NCI-H774 (cell line): ENCODE measurements around the gene TMEM271.

Experiments used
- DNase-seq: peaks from one replicate; lab custom pipeline; 2025; lab: John Stamatoyannopoulos, UW

TMEM271 gene

DNA sequence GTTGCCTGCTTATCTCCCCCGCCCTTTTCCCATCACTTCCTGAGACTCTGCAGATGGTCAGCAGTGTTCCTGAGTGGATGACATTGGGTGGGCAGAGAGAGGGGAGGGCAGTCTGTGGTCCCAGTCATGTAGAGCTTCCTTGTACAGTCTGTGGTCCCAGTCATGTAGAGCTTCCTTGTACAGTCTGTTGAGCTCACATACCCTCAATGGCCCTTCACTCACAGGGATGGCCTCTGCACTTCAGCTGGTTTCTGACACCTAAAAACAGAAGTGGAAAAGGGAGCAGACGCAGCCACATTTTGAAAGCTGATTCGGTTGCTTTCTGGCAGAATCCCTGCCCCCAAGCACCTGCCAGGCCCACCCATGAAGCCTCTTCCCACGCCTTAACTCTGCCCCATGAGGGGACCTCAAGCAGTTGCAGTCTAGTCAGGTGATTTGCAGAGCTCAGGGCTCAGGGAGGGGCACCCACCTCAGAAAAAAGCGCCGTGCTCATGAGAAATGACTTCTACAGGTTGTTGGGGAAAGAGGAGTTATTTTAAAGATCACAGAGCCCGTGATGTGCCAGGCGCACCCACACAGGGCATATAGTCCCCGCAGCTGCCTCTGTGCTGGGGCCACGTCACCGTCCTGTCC lies 3.6 kb upstream of the TMEM271 start:
- no peak for DNase-seq

DNA sequence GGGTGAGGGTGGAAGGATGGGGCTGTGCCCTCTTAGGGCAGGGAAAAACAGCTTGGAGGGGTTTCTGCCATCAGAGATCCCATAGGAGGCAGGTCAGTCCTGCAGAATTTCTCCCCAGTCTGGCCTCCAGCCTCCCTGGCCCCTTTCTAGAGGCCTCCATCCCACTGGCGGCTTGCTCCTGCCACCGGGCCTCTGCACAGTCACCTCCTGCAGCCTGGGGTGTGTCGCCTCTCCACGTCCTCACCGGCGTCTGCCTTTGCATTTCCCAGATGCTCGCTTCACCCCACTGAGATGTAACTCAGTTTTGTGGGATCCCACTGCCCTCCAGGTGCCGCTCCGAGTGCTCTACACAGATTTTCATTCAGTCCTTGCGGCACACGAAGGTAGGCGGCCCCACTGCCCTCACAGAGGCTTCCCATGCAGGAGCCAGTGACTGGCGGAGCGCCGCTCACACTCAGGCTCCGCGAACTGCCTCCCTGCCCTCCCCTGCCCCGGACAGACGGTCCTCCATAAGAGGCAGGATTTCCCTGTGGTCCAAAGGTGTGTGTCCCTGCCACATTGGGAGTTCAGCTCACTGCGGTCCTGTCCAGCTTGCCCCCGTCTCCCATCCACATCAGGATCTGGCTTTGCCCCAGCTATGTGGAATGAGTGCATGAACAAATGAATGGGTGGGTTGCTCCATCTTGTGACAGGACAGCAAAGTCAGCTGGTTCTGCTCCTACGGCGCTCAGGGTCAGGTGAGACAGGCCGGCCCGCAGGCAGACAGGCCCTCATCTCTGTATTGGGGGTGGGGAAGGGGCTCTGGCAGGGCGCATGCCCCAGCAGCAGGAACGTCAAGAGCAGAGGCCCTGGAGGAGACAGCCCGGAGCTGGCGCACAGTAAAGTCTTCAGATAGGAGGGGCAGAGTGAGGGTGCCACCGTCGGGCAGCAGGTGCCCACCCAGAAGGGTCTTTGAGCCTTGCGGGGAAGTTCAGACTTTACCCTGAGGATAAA lies 2.7 kb upstream of the TMEM271 start:
- no peak for DNase-seq

DNA sequence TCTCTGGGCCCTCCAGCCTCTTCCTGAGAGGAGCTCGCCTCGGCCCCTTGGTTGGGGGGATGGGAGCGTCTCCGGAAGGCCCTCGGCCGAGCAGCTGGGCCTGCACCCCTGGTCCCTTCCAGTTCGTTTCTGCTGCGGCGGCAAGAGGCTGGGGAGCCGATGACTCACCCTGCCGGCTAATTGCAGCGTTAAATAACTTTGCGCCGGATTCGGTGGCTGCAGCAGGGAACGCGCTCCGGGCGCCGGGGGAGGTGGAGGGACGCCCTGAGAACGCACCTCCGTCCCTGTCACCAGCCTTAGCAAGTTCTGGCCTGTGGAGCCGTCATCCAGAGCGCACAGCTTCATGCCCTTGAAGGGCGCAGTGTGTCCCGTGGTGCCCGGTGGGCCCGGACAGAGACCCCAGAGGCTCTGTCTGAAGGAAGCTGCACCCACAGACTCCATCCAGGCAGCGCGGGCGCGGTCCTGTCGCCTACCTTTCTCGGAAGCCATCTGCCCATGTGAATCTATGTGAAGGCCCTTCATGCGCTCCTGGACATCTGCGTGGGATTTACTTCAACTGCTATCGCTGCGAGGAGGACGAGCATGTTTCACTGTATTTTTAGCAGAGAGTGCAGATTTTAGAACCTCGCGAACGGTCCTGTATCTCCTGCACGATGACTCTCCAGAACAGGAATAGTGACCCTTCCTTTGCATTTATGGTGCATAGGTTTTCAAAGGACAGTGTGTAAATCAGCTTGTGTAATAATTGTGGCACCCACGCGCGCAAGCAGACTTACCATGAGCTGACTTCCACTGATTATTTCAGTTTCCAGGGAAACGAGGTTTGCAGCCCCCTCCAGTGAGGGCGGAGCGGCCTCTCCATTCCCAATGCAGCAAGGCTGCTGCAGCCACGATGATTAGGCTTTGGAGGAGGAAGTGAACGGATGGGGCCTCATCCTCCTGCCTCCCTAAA lies 1.7 kb upstream of the TMEM271 start:
- DNase-seq = no peak

DNA sequence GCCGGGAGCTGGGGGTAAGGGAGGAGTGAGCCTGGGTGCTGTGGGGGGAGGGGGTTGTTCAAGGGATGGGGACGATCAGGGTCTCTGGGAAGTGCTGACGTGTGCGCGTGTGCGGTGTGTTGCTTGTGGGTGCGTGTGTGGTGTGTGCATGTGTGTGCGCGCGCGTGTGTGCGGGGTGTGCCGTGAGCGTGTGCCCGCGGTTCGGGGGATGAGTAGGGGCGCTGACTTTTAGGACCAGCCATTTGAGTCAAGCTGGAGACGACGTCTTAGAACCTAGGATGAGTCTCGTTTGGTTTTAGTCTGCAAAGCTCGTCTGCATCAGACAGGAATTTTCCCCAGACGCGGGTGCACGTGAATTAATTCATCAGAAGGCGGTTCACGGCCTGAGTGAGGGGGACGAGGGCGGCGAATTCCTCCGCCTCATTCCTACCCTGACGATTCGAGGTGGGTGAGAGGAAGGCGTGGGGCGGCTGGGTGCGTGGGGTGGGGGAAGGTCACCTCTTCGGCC lies 950 bp upstream of the TMEM271 start:
- DNase-seq = no peak

DNA sequence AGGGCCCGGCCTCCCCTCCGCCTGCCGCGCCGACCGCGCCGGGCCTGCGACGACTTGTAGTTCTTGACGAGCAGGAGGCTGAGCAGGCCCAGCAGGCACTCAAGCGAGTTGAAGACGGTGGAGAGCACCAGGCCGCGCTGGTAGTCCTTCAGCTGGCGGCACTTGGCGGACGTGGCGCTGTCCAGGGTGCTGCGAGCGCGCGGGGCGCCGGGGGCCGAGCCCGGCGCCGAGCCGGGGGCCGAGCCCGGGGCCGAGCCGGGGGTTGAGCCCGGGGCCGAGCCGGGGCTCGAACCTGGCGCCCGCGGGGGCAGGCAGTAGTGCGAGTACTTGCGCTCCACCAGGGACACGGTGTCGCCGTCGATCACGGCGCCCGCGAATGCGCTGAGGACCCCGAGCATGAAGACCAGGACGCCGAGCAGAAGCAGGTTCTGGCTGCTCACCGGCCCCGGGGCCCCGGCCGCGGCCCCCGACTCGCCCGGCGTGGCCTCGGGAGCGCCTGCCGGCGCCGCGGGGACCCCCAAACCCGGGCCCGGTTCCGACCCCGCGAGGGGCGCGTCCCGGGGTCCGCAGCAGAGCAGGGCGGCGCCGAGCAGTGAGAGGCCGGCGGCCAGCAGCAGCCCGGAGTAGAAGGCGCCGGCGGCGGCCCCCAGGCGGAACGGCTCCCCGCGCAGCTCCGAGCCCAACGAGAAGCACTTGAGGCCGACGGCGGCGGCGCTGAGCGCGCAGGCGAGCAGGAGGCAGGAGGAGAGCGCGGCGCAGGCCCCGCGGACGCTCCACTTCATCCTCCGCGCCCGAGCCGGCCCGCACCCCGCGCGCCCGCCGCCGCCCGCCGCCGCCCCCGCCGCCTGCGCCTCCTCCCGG lies 584 bp downstream of the TMEM271 start:
- no peak for DNase-seq

DNA sequence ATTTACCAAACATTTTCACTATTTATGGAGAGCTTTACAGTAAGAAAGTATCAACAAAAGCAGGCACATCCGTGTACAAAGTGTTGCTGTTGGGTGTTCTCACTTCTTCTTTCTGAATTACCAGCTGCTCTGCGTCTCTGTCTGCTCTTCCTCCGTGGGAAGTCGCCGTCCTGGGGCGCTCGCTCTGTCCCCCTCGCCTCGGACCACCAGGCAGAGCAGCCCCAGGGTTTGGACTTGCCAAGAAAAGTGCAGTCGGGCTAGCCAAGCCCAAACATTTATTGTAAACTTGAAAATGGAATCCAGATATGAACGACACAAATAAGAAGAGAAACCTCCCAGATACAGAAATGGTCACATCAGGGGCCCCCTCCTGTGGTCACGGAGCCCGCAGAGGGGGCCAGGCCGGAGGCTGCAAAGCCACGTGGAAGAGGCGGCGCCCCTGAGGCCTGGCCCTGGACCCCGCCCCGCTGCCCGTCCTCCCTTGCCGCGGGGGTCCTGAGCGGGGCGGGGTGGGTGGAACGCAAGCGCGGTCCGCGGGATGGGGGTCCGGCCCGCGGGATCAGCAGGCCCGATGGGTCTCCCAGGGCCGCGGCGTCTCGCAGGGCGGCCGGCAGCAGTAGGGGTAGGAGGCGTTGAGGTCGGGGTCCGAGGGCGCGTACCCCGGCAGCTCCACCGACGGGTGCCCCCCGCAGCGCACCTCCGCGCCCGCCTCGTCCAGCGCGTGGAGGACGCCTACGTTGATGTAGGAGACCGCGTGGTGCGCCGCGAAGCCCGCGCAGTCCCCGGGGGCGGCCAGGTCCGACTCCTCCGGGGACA lies 1.5 kb downstream of the TMEM271 start:
- DNase-seq = no peak

DNA sequence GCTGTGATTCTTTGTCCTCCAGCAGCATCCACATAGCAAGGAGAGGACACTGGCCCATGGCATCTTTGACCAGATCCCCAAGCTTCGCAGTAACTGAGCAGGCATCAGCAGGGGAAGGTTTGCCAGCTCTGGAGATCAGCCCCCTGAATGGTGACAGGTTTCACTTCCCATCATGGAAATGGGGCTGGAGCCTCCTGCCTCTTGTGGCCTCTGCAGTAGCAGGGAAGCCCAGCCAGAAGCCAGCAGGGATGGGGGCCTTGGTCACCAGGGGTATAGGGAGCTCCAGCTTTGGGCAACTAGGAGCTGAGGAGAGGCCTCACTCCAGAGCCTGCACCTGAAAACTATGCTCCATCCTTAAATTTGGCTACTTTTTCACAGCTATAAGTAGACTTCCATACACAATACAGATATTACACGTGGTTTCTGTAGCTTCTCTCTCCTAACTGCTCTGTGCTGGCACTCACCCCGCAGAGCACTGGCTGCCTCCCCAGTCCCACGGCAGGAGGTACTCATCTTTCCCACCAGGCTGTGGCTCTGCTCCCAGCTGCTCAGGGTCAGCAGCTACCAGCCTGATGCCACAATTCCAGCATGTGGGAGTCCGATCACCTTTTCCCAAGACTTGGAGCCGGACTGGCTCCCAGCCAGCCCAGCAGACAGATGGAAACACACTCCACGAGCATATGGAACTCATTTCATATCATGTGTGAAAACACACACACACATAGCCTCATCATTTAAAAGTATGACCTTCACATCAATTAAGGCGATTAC lies 2.8 kb downstream of the TMEM271 start:
- DNase-seq = no peak

DNA sequence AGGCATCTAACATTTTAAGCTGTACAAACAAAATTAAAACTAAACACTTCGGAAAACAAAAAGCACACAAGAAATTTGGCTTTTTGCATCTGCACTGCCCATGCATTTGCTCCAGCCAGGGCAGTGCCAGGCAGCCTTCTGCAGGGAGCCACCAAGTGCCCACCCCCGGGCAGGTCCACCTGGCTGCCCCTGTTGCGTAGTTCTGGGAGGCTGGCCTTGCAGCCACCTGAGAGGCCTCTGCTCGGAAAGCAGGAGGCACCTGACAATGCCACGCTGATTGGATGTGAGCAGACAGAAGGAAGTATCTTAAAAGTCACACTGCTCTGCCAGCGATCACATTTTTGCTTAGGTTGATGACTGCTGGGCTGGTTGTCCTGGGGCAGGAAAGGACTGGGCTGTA lies 3.5 kb downstream of the TMEM271 start:
- no peak for DNase-seq

DNA sequence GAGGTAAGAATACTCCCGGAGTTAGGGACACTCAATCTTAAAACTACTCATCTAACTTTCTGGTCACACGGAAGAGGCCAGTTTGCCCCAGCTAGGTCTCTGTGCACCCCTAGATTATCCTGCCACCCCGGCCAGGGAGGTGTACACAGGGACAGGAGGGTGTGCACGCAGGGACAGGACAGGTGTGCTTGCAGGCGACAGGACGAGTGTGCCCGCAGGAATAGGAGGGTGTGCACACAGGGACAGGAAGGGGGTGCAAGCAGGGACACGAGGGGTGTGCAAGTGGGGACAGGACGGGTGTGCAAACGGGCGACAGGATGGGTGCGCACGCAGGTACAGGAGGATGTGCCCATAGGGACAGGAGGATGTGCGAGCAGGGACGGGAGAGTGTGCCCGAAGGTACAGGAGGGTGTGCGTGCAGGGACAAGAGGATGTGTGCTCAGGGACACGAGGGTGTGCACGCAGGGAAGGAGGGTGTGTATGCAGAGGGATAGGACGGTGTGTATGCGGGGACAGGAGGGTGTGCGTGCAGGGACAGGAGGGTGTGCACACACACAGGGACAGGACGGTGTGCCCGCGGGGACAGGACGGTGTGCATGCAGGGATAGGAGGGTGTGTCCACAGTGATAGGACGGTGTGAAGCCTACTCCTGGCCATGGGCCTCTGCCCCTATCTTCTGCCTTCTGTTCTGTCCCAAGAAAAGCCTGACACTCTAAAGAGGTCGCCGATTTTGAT lies 4.1 kb downstream of the TMEM271 start:
- no peak for DNase-seq

DNA sequence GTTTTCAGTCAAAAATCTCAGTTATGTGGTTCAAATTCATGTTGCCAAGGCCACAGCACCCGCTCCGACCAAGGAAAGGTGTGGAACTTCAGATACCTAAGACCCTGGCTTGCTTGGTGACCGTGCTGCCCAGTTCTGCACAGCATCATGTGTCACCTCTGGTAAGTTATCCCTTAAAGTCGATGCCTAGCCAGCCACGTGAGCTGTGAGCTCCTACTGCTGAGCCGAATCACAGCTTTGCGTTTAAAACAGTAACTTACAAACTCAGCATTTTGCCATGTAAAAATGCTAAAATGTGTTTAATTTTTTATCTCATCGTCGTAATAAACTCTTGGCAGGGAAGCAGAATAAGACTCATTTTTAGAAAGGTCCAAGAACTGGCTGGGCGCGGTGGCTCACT lies 5.3 kb downstream of the TMEM271 start:
- no peak for DNase-seq

DNA sequence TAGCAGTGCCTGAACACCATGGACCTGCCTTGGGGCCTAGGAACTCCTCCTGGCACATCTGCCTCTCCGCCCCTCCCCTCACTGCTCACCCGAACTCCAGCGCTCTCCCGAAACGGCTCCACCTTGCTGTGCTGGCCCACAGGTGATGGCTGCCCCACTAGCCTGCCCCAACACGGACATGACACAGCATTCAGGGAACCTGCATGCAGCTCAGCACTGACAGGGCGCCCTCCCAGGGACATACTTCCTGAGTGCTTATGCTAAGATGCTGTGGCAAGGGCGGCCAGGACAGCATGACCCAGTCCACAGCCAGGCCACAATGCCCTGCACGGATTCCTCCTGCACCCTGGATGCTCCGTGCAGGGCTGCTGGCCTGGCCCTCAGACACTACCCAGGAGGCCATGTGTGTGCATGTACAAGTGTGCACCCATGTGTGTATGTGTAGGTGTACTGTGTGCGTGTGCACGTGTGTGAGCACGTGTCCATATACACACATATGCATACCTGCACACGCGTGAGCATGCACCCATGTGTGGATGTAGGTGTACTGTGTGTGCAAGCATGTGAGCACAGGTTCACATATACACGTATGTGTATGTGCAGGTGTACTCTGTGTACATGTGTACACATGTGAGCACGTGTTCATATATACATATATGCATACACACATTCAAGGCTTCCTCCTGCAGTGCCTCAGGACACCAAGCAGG lies 6.0 kb downstream of the TMEM271 start:
- DNase-seq = no peak

DNA sequence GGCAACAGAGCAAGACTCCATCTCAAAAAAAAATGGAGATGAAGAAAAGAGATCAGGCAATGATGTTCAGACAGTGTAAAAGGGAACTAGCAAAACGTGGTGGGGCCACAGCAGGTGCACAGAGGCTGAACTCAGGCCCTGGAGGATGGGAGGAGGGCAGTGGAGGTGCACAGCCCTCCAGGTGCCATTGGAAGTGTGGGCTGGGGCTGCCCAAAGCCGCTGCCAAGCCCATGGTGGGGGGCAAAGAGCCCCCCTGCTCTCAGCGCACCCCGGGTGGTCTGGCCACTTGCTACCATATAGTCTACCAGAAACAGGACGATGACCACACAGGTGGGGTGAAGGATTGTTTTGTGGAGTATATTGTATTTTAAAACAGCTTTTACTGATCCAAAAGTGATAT lies 7.1 kb downstream of the TMEM271 start:
- DNase-seq = no peak

DNA sequence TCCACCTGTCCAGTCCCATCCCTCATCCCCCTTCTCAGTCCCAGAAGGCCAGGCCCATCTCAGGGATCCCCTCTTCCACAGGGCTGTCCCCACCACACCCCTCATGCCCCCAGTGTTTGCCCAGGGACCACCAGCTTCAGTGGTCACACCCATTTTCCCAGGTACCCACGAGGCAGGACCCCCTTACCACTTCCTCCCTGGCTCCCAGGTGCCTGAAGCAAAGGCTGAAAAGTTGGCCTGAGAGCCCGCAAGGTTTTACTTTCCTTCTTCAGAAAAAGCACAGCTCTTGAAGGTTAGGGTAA lies 7.8 kb downstream of the TMEM271 start:
- no peak for DNase-seq

DNA sequence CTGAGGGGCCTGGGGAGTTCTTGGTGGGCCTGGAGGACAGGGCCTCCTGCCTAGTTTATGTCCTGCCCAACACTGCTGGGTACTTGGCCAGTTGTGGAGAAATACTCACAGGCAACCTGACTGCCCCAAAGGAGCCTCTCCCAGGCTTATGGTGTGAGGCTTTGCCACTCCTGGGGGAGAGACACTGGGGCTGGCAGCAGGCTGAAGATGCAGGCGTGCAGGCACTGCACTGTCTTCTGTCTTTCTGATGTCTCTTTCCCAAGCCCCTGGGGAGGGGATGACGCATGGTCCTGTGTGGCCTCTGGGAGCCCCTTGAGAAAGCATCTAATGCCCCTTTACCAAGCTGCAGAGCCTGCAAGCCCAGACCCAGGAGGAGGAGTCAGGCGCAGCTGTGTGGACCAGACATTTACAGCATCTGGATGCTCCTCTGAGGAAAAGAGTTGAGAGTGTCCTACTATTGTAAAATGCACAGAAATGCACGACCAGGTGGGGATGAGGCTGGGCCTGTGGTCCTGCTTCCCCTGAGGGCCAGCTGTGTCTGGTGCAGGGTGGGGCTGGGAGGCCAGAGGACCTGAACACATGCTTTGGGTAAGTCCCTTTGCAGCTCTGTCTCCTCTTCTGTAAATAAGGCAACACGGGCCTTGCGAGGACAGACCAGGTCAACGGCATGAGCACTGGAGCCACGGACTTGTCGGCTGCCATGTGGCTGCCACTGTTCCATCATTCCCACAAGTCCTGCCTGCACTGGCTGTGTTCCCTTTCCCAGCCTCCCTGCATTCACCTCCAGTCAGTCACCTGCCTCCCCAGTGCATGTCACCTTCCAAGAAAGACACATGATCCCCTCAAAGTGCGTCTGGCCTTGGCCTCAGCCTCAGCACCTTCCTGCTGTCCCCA lies 8.4 kb downstream of the TMEM271 start:
- no peak for DNase-seq

DNA sequence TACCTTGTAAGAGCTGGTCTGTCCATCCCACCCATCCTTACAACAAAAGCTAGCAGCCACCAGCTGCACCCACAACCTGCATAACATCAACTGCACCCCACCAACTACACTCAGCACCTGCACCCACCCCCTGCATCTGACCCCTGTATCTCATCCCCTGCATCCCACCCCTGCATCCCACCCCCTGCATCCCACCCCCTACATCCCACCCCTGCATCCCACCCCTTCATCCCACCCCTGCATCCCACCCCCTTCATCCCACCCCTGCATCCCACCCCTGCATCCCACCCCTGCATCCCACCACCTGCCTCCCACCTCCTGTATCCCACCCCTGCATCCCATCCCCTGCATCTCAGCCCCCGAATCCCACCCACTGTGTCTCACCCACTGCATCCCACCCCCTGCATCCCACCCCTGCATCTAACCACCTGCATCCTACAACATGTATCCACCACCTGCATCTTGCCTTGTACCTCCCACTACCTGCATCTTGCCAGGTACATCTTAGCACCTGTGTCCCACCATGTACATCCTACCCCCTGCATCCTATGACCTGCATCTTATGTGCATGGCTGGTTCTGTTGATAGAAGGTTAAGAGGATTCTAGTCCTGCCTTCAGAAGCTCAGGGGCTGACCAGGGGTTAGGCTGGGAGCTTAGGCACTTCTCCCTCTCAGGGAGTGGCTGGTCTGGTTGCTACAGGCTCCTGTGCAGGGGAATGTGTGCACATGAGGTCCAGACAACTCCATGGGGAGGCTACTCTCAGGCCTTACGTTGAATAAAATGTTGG lies 9.4 kb downstream of the TMEM271 start:
- DNase-seq = no peak

DNA sequence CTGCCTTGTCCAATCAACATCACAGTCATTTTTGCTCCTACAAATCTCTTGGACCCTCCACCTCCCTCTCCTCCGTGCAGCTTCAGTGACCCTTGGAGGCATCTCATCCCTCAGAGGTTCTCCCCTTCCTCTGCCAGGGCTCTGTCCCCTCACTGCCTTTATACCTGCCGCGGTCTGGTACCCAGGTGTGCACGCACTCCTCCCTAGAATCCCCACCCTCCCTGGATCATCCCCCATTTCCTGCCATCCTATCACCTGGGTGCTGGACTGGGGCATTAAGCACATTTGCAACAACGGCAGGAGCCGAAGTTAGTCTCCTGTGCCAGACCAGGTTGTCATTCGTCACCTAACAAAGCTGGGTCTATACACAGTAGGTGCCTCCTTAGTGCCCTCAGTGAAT lies 10.1 kb downstream of the TMEM271 start:
- DNase-seq = no peak
